CD4-positive, alpha-beta T cell (primary cell): Measurements from ENCODE around the gene SMYD3. TPM values are rescaled to one million over a fixed set of nuclear protein-coding genes. Genes with fewer than 3 reads are reported as not detected.

Experiments
- ATAC-seq: fragments of 200-7000 bp; cut with Tn5 transposase; one replicate; pipeline ENCODE4 v1.10.0; 2022; ENCODE audit warnings: mild to moderate bottlenecking; ENCODE audit not compliant: poor library complexity
- CTCF ChIA-PET: fragments of 350-600 bp; sonication (Branson Sonifier 250); formaldehyde crosslinking; loops from one replicate; lab custom pipeline; 2021; ENCODE audit warnings: antibody characterized with exemption, inconsistent platforms; lab: Charles Lee
- POLR2A ChIA-PET: fragments of 350-600 bp; sonication (Branson Sonifier 250); formaldehyde crosslinking; loops from one replicate; lab custom pipeline; 2021; ENCODE audit warnings: antibody characterized with exemption, inconsistent platforms; lab: Charles Lee
- DNase-seq, 14 experiments: peaks; one replicate each; pipeline ENCODE4 v3.0.0-alpha.2; 2013 to 2020; ENCODE audit warnings: mixed read lengths in 2 of 14
- H3K27ac ChIP-seq, 2 donors: one replicate each; pipeline versions ENCODE4 v1.5.1 to v1.7.0; 2013; ENCODE audit warnings: low read length in 2 of 2, low read depth in 1 of 2, mild to moderate bottlenecking in 1 of 2
- H3K27me3 ChIP-seq, 2 experiments: 1 replicate in 1 of 2; 2 replicates in 1 of 2; pipeline versions ENCODE4 v1.6.1 to v1.7.0; 2013; ENCODE audit warnings: low read length in 2 of 2, control low read depth in 1 of 2, mild to moderate bottlenecking in 1 of 2, moderate library complexity in 1 of 2; ENCODE audit not compliant: insufficient read depth in 2 of 2, control insufficient read depth in 1 of 2
- H3K36me3 ChIP-seq: one replicate; pipeline ENCODE4 v1.6.1; 2013; ENCODE audit warnings: low read length, control low read depth; ENCODE audit not compliant: insufficient read depth
- H3K4me1 ChIP-seq: one replicate; pipeline ENCODE4 v1.6.1; 2013; ENCODE audit warnings: low read length, control low read depth; ENCODE audit not compliant: insufficient read depth
- H3K4me3 ChIP-seq: one replicate; pipeline ENCODE4 v1.5.1; 2013; ENCODE audit warnings: mild to moderate bottlenecking, low read length, moderate library complexity
- H3K9me3 ChIP-seq, 2 experiments: 1 replicate in 1 of 2; 2 replicates in 1 of 2; pipeline versions ENCODE4 v1.6.1 to v1.7.0; 2013; ENCODE audit warnings: low read length in 2 of 2, mild to moderate bottlenecking in 2 of 2, control low read depth in 1 of 2, moderate library complexity in 1 of 2; ENCODE audit not compliant: control insufficient read depth in 1 of 2, insufficient read depth in 1 of 2
- H3K27ac Mint-ChIP-seq: one replicate; pipeline ENCODE4 v1.8.0; 2020; ENCODE audit warnings: mixed read lengths
- H3K27me3 Mint-ChIP-seq: one replicate; pipeline ENCODE4 v1.8.0; 2021; ENCODE audit warnings: mixed read lengths
- H3K36me3 Mint-ChIP-seq: one replicate; pipeline ENCODE4 v1.8.0; 2021; ENCODE audit warnings: low read depth, mixed read lengths
- H3K4me1 Mint-ChIP-seq: one replicate; pipeline ENCODE4 v1.8.0; 2021; ENCODE audit warnings: low read depth, mixed read lengths
- H3K4me3 Mint-ChIP-seq: one replicate; pipeline ENCODE4 v1.8.0; 2020; ENCODE audit warnings: mild to moderate bottlenecking, mixed read lengths
- H3K9me3 Mint-ChIP-seq: one replicate; pipeline ENCODE4 v1.8.0; 2020; ENCODE audit warnings: mixed read lengths
- CTCF ChIP-seq: fragments of 200-600 bp; IDR thresholded peaks from one replicate; pipeline ENCODE4 v1.8.0; 2022; ENCODE audit warnings: antibody characterized with exemption, mild to moderate bottlenecking
- intact Hi-C, 2 experiments: fragments of 100-400 bp; cut with DNase I in 1 of 2; cut with micrococcal nuclease in 1 of 2; formaldehyde crosslinking; loops; one replicate each; pipeline versions ENCODE4 v1.15.1 to v1.9.0; 2023 to 2025; cut with DNase I, micrococcal nuclease
- total RNA-seq, 174 experiments: library from RNA in 2 of 174; stranded (reverse) in 2 of 174; gene quantifications; one replicate each; pipeline ENCODE4 v1.2.3 and lab custom pipeline; 2021 to 2026

Gene SMYD3
- total RNA-seq, 2 experiments from 2014 or later = 18.8 to 19.6 TPM

GRCh38 chr1:245829826-245830225 is 677.3 kb downstream of the SMYD3 start:
- no peaks in the 10 kb centered on the region for H3K27me3 Mint-ChIP-seq
- H3K4me1 ChIP-seq = no peaks in the 10 kb centered on the region
- intact Hi-C loops = no loop called here
- H3K27ac Mint-ChIP-seq = no peak overlapping the region
- no peak for TF ChIP-seq CTCF
- peaks cover 47% of the 10 kb centered on the region for H3K36me3 Mint-ChIP-seq
- ChIA-PET CTCF (no interaction called here), POLR2A (no interaction called here)
- no peak for DNase-seq
- H3K27ac ChIP-seq = no peak overlapping the region
- H3K27me3 ChIP-seq = no peaks in the 10 kb centered on the region
- H3K4me3 Mint-ChIP-seq = no peak overlapping the region
- peaks cover 0 to 12% of the 10 kb centered on the region in 2 experiments for H3K9me3 ChIP-seq
- no peaks in the 10 kb centered on the region for H3K36me3 ChIP-seq
- H3K9me3 Mint-ChIP-seq = peaks cover 7% of the 10 kb centered on the region
- ATAC-seq = no peak
- H3K4me3 ChIP-seq = no peak overlapping the region
- no peaks in the 10 kb centered on the region for H3K4me1 Mint-ChIP-seq

- ChIA-PET POLR2A (no interaction called here), CTCF (no interaction called here)
- Mint-ChIP-seq H3K36me3 (peaks cover 50% of the 10 kb centered on the region), H3K27me3 (no peaks in the 10 kb centered on the region), H3K4me1 (no peaks in the 10 kb centered on the region), H3K9me3 (peaks cover 7% of the 10 kb centered on the region), H3K4me3 (no peak overlapping the region), H3K27ac (no peak overlapping the region)
- H3K27ac ChIP-seq = no peak overlapping the region
- intact Hi-C loops = no loop called here
- peaks cover 0 to 18% of the 10 kb centered on the region in 2 experiments for H3K9me3 ChIP-seq
- no peaks in the 10 kb centered on the region for H3K27me3 ChIP-seq
- no peaks in the 10 kb centered on the region for H3K36me3 ChIP-seq
- TF ChIP-seq CTCF = no peak
- no peak overlapping the region for H3K4me3 ChIP-seq
- ATAC-seq (no peak), DNase-seq (no peak)
- H3K4me1 ChIP-seq = no peaks in the 10 kb centered on the region
Measured at GRCh38 chr1:245829194-245829593, 677.9 kb downstream of the SMYD3 start.

GRCh38 chr1:245827301-245827700 is 679.8 kb downstream of the SMYD3 start:
- ChIA-PET POLR2A (no interaction called here), CTCF (no interaction called here)
- H3K27ac ChIP-seq = no peak overlapping the region
- Mint-ChIP-seq H3K9me3 (peaks cover 14% of the 10 kb centered on the region), H3K27me3 (no peaks in the 10 kb centered on the region), H3K36me3 (peaks cover 55% of the 10 kb centered on the region), H3K4me3 (no peak overlapping the region), H3K27ac (no peak overlapping the region), H3K4me1 (no peaks in the 10 kb centered on the region)
- peaks cover 0 to 30% of the 10 kb centered on the region in 2 experiments for H3K9me3 ChIP-seq
- DNase-seq (no peak), ATAC-seq (no peak)
- H3K27me3 ChIP-seq = no peaks in the 10 kb centered on the region
- H3K4me3 ChIP-seq = no peak overlapping the region
- H3K36me3 ChIP-seq = no peaks in the 10 kb centered on the region
- intact Hi-C loops = no loop called here
- no peaks in the 10 kb centered on the region for H3K4me1 ChIP-seq
- no peak for TF ChIP-seq CTCF
